Measurements from ENCODE around the gene KCNK7.

Gene KCNK7

GRCh38 chr11:65599216-65599954, 3.8 kb upstream of the KCNK7 start:
- TF ChIP-seq CTCF (IDR thresholded peaks at IDR 0.05; ENCODE audit: borderline replicate concordance, insufficient read depth, low read depth, low read length) = no peak
- H3K4me3 ChIP-seq (ENCODE audit: low read depth, low read length) = no peak overlapping the region

- TF ChIP-seq CTCF (IDR thresholded peaks at IDR 0.05; ENCODE audit: borderline replicate concordance, insufficient read depth, low read depth, low read length) = no peak
- H3K4me3 ChIP-seq (ENCODE audit: low read depth, low read length) = no peak overlapping the region
Observed at GRCh38 chr11:65598258-65598699, 2.7 kb upstream of the KCNK7 start.

GRCh38 chr11:65596520-65596919, 920 bp upstream of the KCNK7 start:
- no peak for TF ChIP-seq CTCF (IDR thresholded peaks at IDR 0.05; ENCODE audit: borderline replicate concordance, insufficient read depth, low read depth, low read length)
- H3K4me3 ChIP-seq (ENCODE audit: low read depth, low read length) = no peak overlapping the region

- TF ChIP-seq CTCF (IDR thresholded peaks at IDR 0.05; ENCODE audit: borderline replicate concordance, insufficient read depth, low read depth, low read length) = no peak
- no peak overlapping the region for H3K4me3 ChIP-seq (ENCODE audit: low read depth, low read length)
Observed at GRCh38 chr11:65595131-65595530, 469 bp downstream of the KCNK7 start.

GRCh38 chr11:65593518-65594414, 1.8 kb downstream of the KCNK7 start:
- no peak overlapping the region for H3K4me3 ChIP-seq (ENCODE audit: low read depth, low read length)
- peak; percentile 81 for TF ChIP-seq CTCF (IDR thresholded peaks at IDR 0.05; ENCODE audit: borderline replicate concordance, insufficient read depth, low read depth, low read length)

GRCh38 chr11:65592858-65593517, 2.6 kb downstream of the KCNK7 start:
- TF ChIP-seq CTCF (IDR thresholded peaks at IDR 0.05; ENCODE audit: borderline replicate concordance, insufficient read depth, low read depth, low read length) = no peak
- H3K4me3 ChIP-seq (ENCODE audit: low read depth, low read length) = no peak overlapping the region

Data from GM12875 (cell line).